Measurements from ENCODE around the gene CNOT3. TPM values are rescaled to one million over a fixed set of nuclear protein-coding genes. Genes with fewer than 3 reads are reported as not detected.

CNOT3 gene
- total RNA-seq, 1 experiment from 2014 or later, result 77.7 TPM

GRCh38 chr19:54204767-54205468, 67.4 kb downstream of the CNOT3 start:
- ChIA-PET POLR2A (interaction anchor here (4.8 kb wide), 1 partner anchor 14 kb away, joined by 36 read pairs; the partner anchor contains the start of genes MBOAT7 and TSEN34), CTCF (no interaction called here)
- no peaks in the 10 kb centered on the region for H3K27me3 Mint-ChIP-seq (ENCODE audit: insufficient read depth, unreplicated experiment)
- peaks cover 99% of the 10 kb centered on the region for H3K36me3 Mint-ChIP-seq (ENCODE audit: insufficient read depth, unreplicated experiment)
- H3K27me3 ChIP-seq (replicated peaks; ENCODE audit: control insufficient read depth, insufficient read depth, low read length), result no peaks in the 10 kb centered on the region
- no TSS peak for BruUV-seq (replicated peaks)
- no peak overlapping the region for H3K27ac Mint-ChIP-seq (ENCODE audit: unreplicated experiment)
- no peak for TF ChIP-seq CTCF (IDR thresholded peaks at IDR 0.05; ENCODE audit: insufficient read depth in 1 of 2, low read depth in 1 of 2, low read length in 1 of 2, severe bottlenecking in 1 of 2, unreplicated experiment in 1 of 2)
- intact Hi-C loops (cut with micrococcal nuclease; ENCODE audit: unreplicated experiment), result no loop called here
- no peaks in the 10 kb centered on the region for H3K9me3 Mint-ChIP-seq (ENCODE audit: unreplicated experiment)
- DNase-seq, result no peak
- H3K4me1 Mint-ChIP-seq (ENCODE audit: low read depth, unreplicated experiment), result peaks cover 52% of the 10 kb centered on the region
- H3K9me3 ChIP-seq, result no peaks in the 10 kb centered on the region
- H3K4me3 Mint-ChIP-seq (ENCODE audit: unreplicated experiment), result peak overlapping the region; percentile 42
- H3K36me3 ChIP-seq (ENCODE audit: control insufficient read depth, insufficient read depth, low read length), result peaks cover 24% of the 10 kb centered on the region
- H3K4me1 ChIP-seq, result peaks cover 78% of the 10 kb centered on the region
- H3K4me3 ChIP-seq (ENCODE audit: low read depth, low read length), result no peak overlapping the region

Other genes starting within 250 kb of the CNOT3 start
- not detected in 2 replicates for gene CACNG7, start 228.5 kb upstream of the CNOT3 start, total RNA-seq (2022)
- gene CACNG8, start 174.8 kb upstream of the CNOT3 start, total RNA-seq (2022), result 0.91 and 1.1 TPM in 2 replicates
- gene CACNG6, start 146.1 kb upstream of the CNOT3 start, total RNA-seq (2022), result 1.4 and 1.6 TPM in 2 replicates
- gene VSTM1, start 73.9 kb upstream of the CNOT3 start, total RNA-seq (2022), result not detected in 2 replicates
- not detected in 2 replicates for gene TARM1, start 56.4 kb upstream of the CNOT3 start, total RNA-seq (2022)
- 0.23 TPM in 1 of 2 replicates, not detected in the other for gene OSCAR, start 37.0 kb upstream of the CNOT3 start, total RNA-seq (2022)
- 185 and 196 TPM in 2 replicates for gene NDUFA3, start 34.9 kb upstream of the CNOT3 start, total RNA-seq (2022)
- gene TFPT, start 22.1 kb upstream of the CNOT3 start, total RNA-seq (2022), result 23.0 and 26.0 TPM in 2 replicates
- gene PRPF31, start 22.0 kb upstream of the CNOT3 start, total RNA-seq (2022), result 95.0 and 99.0 TPM in 2 replicates
- gene LENG1, start 22.0 kb downstream of the CNOT3 start, total RNA-seq (2022), result 6.6 and 6.9 TPM in 2 replicates
- 38.9 and 45.9 TPM in 2 replicates for gene TMC4, start 35.4 kb downstream of the CNOT3 start, total RNA-seq (2022)
- 137 and 149 TPM in 2 replicates for gene MBOAT7, start 51.8 kb downstream of the CNOT3 start, total RNA-seq (2022)
- gene TSEN34, start 53.5 kb downstream of the CNOT3 start, total RNA-seq (2022), result 42.6 TPM in 2 replicates
- gene RPS9, start 63.1 kb downstream of the CNOT3 start, total RNA-seq (2022), result 1,040 and 1,045 TPM in 2 replicates
- not detected in 2 replicates for gene LILRB3, start 85.2 kb downstream of the CNOT3 start, total RNA-seq (2022)
- gene LILRA6, start 105.0 kb downstream of the CNOT3 start, total RNA-seq (2022), result not detected in 2 replicates
- not detected in 2 replicates for gene LILRB5, start 119.5 kb downstream of the CNOT3 start, total RNA-seq (2022)
- not detected in 2 replicates for gene LILRB2, start 143.3 kb downstream of the CNOT3 start, total RNA-seq (2022)
- not detected in 2 replicates for gene LILRA5, start 175.4 kb downstream of the CNOT3 start, total RNA-seq (2022)
- gene LILRA4, start 201.4 kb downstream of the CNOT3 start, total RNA-seq (2022), result not detected in 2 replicates
- gene LAIR1, start 227.2 kb downstream of the CNOT3 start, total RNA-seq (2022), result not detected in 2 replicates

Data from Caco-2 (cell line).